ENCODE measurements around the gene DNASE1L2.
A peak's percentile ranks its signal among the peaks of the same experiment; 100 is the strongest.
"Not testable (repeated sequence)": the region's sequence is repeated elsewhere in the genome, so short reads cannot be mapped to it uniquely, and the experiment has no call there.

DNASE1L2 gene

GRCh38 chr16:2238838-2239675, 2.8 kb downstream of the DNASE1L2 start:
- no peak for DNase-seq (ENCODE audit: low spot score)

- not testable (repeated sequence) for DNase-seq (ENCODE audit: low spot score)
Measured at GRCh38 chr16:2240331-2240730, 4.1 kb downstream of the DNASE1L2 start.

- no peak for DNase-seq (ENCODE audit: low spot score)
Measured at GRCh38 chr16:2242598-2242997, 6.4 kb downstream of the DNASE1L2 start.

GRCh38 chr16:2243031-2243528, 6.8 kb downstream of the DNASE1L2 start:
- no peak for DNase-seq (ENCODE audit: low spot score)

GRCh38 chr16:2243781-2244180, 7.5 kb downstream of the DNASE1L2 start:
- no peak for DNase-seq (ENCODE audit: low spot score)

GRCh38 chr16:2244301-2244700, 8.1 kb downstream of the DNASE1L2 start:
- DNase-seq (ENCODE audit: low spot score), result no peak

GRCh38 chr16:2244926-2245795, 8.9 kb downstream of the DNASE1L2 start:
- no peak for DNase-seq (ENCODE audit: low spot score)

- DNase-seq (ENCODE audit: low spot score), result no peak
Measured at GRCh38 chr16:2246301-2246885, 10.1 kb downstream of the DNASE1L2 start.

GRCh38 chr16:2250652-2251295, 14.5 kb downstream of the DNASE1L2 start:
- no peak for DNase-seq (ENCODE audit: low spot score)

GRCh38 chr16:2251296-2252111, 15.3 kb downstream of the DNASE1L2 start, which contains the start of gene ECI1:
TSS of gene ECI1 (minus strand) at chr16:2251587. CDS start at chr16:2251566, 21 bp downstream.
- peak; percentile 93 for DNase-seq (ENCODE audit: low spot score)

GRCh38 chr16:2252806-2253148, 16.5 kb downstream of the DNASE1L2 start:
- DNase-seq (ENCODE audit: low spot score), result no peak

GRCh38 chr16:2253293-2253692, 17.0 kb downstream of the DNASE1L2 start:
- DNase-seq (ENCODE audit: low spot score), result no peak

GRCh38 chr16:2256531-2257140, 20.4 kb downstream of the DNASE1L2 start:
- DNase-seq (ENCODE audit: low spot score), result no peak

- DNase-seq (ENCODE audit: low spot score), result no peak
Measured at GRCh38 chr16:2257726-2258125, 21.5 kb downstream of the DNASE1L2 start.

GRCh38 chr16:2258530-2258929, 22.3 kb downstream of the DNASE1L2 start:
- DNase-seq (ENCODE audit: low spot score), result not testable (repeated sequence)

GRCh38 chr16:2260250-2260649, 24.0 kb downstream of the DNASE1L2 start:
- DNase-seq (ENCODE audit: low spot score), result no peak

GRCh38 chr16:2263026-2263425, 26.8 kb downstream of the DNASE1L2 start:
- not testable (repeated sequence) for DNase-seq (ENCODE audit: low spot score)

GRCh38 chr16:2266887-2267286, 30.6 kb downstream of the DNASE1L2 start:
- DNase-seq (ENCODE audit: low spot score), result not testable (repeated sequence)

GRCh38 chr16:2267505-2267912, 31.3 kb downstream of the DNASE1L2 start:
- DNase-seq (ENCODE audit: low spot score), result not testable (repeated sequence)

- peak; percentile 94 for DNase-seq (ENCODE audit: low spot score)
Measured at GRCh38 chr16:2267913-2268666, 31.8 kb downstream of the DNASE1L2 start, which contains the start of gene RNPS1. TSS of gene RNPS1 (minus strand) at chr16:2268126. CDS start at chr16:2264643, 3,483 bp downstream.

All from putamen (tissue), 1 donor.